GM18519 (cell line): ENCODE results near the gene CCL22.
"Not testable (repeated sequence)": the region's sequence is repeated elsewhere in the genome, so short reads cannot be mapped to it uniquely, and the experiment has no call there.

Experiments
- ATAC-seq: cut with Tn5 transposase; IDR thresholded peaks from one replicate; pipeline ENCODE4 v1.9.1; 2021; ENCODE audit warnings: mild to moderate bottlenecking, moderate library complexity; ENCODE audit not compliant: unreplicated experiment, low FRiP score

Gene CCL22

GRCh38 chr16:57391300-57391699 is 32.7 kb downstream of the CCL22 start:
- ATAC-seq, result no peak

DNA sequence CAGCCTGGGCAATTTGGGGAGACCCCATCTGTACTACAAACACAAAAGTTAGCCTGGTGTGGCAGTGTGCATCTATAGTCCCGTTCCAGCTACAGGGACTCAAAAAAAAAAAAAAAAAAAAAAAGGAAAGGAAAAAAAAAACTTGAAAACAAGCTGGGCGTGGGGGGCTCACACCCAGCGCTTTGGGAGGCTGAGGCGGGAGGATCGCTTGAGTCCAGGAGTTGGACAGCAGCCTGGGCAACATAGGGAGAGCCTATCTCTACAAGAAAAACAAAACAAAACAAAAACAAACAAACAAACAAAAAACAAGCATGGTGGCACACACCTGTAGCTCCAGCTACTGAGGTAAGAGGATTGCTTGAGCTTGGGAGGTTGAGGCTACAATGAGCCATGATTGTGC is 33.1 kb downstream of the CCL22 start:
- no peak for ATAC-seq

GRCh38 chr16:57392694-57393093 is 34.1 kb downstream of the CCL22 start:
- ATAC-seq, result no peak

DNA sequence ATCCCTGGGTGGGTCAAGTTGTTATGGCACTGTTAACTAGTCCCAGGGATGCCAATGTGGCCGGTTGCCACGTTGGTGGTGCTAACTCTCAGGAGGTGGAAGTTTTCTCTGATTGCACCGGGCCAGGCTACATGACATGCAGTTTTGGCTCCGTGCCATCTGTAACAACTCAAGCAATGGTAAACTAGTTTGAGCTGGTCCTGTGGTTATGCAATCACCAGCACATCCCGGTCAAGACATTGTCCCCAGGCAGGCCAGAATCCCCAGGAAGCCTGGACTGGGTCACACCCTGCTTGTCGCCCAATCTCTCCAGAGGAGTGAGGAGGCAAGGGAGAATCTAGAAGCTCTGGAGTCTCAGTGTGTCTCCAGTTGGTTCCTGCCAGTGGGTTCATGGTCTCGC is 35.9 kb downstream of the CCL22 start:
- ATAC-seq, result no peak

- ATAC-seq, result no peak
Measured at GRCh38 chr16:57395026-57395425, 36.4 kb downstream of the CCL22 start.

DNA sequence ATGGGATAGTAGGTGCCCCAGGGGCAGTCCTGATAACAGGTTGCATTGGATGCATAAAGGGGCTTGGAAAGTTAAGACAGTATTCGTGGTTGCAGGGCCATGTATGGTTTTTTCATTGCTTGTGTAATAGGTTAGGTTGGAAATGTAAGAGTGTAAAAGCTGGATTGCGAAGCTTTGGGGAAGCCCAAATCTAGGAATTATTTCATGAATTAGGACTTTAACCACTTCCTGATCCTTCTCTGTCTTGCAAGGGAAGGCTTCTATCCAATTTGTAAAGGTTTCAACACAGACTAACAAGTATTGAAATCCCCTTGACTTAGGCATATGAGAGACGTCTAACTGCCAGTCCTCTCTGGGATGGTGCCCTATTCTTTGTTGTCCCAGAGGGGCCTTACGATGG is 38.2 kb downstream of the CCL22 start:
- ATAC-seq, result no peak

GRCh38 chr16:57397493-57397892 is 38.9 kb downstream of the CCL22 start:
- not testable (repeated sequence) for ATAC-seq

DNA sequence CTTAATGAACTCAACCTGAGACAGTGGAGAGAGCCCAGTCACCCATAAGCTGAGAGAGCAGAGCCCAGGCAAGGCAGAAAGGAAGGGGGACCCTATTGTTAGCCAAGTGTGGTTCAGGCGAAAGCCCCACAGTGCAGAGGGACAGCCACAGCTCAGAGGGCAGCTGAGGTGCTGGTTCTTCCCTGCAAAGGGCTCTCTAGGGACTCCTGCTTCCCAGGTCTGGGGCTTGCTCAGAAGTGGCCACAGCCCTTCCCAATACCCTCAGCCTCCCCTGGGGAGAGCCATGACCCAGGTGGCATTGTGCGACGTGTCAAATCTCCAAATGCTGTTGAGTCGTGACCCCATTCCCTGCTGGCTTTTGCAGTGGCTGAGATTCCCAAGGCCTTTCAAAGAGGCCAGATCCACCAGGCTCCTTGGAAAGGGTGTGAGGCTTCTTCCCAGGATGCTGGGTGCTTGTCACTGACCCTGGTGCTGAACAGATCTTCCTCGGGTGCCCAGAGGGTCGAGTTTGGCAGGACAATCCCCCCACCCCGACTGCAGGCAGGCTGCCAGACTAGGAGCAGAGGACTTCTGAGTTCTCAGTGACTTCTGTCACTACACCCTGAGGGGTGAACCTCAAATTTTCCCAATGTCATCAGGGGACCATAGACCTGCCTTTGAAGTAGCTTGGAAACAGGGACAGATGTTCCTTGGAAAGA is 43.5 kb downstream of the CCL22 start:
- ATAC-seq, result no peak

GRCh38 chr16:57403965-57404817 is 45.6 kb downstream of the CCL22 start, which contains the start of gene CCL17:
Gene CCL17 (plus strand): TSS chr16:57404767. CDS start chr16:57413933, 9,166 bp downstream.
- no peak for ATAC-seq

DNA sequence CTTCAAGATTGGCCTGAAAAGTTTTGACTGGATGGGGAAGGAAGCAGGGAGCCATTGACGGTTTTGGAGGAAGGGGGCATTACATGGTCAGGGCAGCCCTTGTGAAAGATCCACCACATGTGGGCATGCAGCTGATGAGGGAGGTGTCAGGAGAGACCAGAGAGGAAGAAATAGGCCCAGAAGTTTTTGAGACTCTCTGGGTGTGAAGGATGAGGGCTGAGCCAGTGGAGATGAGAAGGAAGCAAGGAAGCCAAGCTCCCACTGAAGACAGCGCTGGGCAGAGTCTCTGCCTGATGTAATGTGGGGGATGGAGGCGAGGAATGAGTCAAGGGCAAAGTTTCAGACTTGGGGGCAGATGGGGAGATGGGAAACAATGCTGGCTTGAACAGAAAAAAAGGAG is 46.5 kb downstream of the CCL22 start:
- ATAC-seq, result no peak

DNA sequence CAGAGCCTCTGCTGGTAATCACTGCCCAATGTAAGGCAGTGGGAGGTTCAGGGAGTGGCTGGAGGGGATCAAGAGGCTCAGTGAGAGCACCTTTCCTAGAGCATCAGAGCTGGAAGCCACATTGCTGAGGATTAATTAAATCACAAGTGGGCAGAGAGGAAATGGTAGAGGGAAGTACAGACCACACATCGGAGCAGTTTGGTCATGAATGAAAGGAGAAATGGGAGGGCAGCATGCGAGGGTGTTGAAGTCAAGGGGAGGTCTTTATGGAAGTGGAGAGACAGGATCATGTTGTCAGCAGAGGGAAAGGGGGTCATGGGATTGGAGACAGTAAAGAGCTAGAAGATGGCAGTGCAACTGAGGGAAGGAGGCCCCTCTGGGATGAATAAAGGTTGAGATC is 48.3 kb downstream of the CCL22 start:
- no peak for ATAC-seq

DNA sequence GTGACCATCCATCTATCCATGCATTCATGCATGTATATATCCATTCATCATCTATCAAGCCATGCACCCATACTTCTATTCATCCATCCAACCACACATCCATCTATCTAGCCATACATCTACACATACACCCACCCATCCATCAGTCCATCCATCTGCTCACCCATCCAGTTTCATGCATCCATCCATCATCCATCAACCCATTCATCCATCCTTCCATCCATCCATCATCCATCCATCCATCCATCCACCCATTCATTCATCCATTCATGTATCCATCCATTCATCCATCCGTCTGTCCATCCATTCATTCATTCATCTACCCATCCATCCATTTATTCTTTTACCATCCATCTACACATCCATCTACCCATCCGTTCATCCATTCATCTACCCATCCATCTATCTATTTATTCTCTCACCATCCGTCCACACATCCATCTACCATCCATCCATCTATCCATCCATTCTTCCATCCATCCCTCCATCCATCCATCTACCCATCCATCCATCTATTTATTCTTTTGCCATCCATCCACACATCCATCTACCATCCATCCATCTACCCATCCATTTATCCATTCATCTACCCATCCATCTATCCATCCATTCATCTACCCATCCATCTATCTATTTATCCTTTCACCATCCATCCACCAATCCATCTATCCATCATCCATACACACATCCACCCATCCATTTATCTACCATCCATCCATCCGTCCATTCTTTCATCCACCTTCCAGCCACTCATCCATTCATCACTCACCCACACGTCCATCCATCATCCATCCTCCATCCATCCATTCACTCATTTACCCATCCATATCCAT is 49.2 kb downstream of the CCL22 start:
- no peak for ATAC-seq

- ATAC-seq, result no peak
Measured at GRCh38 chr16:57409065-57409464, 50.5 kb downstream of the CCL22 start.

- no peak for ATAC-seq
Measured at GRCh38 chr16:57409870-57410587, 51.4 kb downstream of the CCL22 start.

- ATAC-seq, result no peak
Measured at GRCh38 chr16:57411362-57411976, 52.9 kb downstream of the CCL22 start.

DNA sequence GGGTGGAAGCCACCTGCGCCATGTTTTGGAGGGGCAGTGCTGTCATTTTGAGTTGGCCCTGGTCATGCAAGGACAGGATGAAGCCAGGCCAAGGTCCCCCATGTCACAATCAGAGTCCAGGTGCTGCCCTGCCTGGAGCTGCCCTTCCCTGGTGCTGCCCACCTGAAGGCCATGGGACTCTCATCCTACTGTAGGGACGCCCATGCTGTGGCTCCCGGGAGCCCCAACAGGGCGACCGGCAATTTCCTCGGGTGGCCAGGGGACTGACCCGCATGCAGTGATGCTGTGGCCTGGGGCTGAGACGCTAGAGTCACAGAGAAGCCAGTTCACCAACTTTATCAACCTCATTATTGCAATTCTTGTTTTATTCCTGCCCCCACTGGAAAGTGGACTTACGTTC is 54.0 kb downstream of the CCL22 start:
- ATAC-seq, result no peak

GRCh38 chr16:57413301-57413730 is 54.7 kb downstream of the CCL22 start:
- ATAC-seq, result peak; percentile 70

DNA sequence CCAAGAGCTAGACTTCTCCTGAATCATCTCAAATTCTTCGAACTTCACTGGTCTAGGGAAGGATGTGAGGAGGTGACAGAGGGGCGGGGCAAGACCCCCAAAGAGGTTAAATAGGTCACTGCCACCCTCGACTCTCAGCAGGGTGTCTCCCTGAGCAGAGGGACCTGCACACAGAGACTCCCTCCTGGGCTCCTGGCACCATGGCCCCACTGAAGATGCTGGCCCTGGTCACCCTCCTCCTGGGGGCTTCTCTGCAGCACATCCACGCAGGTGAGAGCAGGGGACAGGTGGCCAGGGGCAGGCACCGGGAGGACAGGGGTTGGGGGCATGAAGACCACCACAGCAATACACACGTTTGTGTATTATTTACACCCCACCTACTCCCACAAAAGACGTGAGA is 55.1 kb downstream of the CCL22 start:
- ATAC-seq, result no peak
